SJCRH30 (cell line): Measurements from ENCODE around the gene RASSF6. TPM values are rescaled to one million over a fixed set of nuclear protein-coding genes. Genes with fewer than 3 reads are reported as not detected.
A peak's percentile ranks its signal among the peaks of the same experiment; 100 is the strongest.
"Not testable (repeated sequence)": the region's sequence is repeated elsewhere in the genome, so short reads cannot be mapped to it uniquely, and the experiment has no call there.

Experiments used
- DNase-seq, 2 experiments: peaks; one replicate each; pipeline ENCODE4 v3.0.0-alpha.2; 2015 to 2020
- H3K27ac ChIP-seq: fragments of 250-450 bp; sonication (Bioruptor Pico); 2 replicates; pipeline ENCODE4 v1.5.1; 2020; ENCODE audit warnings: mild to moderate bottlenecking, moderate library complexity
- H3K27me3 ChIP-seq: fragments of 250-450 bp; sonication (Bioruptor Pico); 2 replicates; pipeline ENCODE4 v1.5.1; 2020; ENCODE audit warnings: mild to moderate bottlenecking, moderate library complexity
- H3K36me3 ChIP-seq: fragments of 250-450 bp; sonication (Bioruptor Pico); 2 replicates; pipeline ENCODE4 v1.5.1; 2020; ENCODE audit warnings: mild to moderate bottlenecking, moderate library complexity
- H3K4me1 ChIP-seq: fragments of 250-450 bp; sonication (Bioruptor Pico); 2 replicates; pipeline ENCODE4 v1.5.1; 2020; ENCODE audit warnings: mild to moderate bottlenecking, moderate library complexity
- H3K4me3 ChIP-seq: fragments of 250-450 bp; sonication (Bioruptor Pico); 2 replicates; pipeline ENCODE4 v1.5.1; 2020; ENCODE audit warnings: mild to moderate bottlenecking, moderate library complexity
- H3K9me3 ChIP-seq: fragments of 250-450 bp; sonication (Bioruptor Pico); replicated peaks from 2 replicates; pipeline ENCODE4 v1.5.1; 2020; ENCODE audit warnings: mild to moderate bottlenecking, moderate library complexity
- total RNA-seq: library from RNA; depleted of rRNA; stranded (reverse); fragments of >200 nt; shearing (Covaris generic); gene quantifications from 2 replicates; pipeline ENCODE4 v1.2.3, GENCODE V29; 2014

The RASSF6 gene
- total RNA-seq, 1 experiment from 2014 or later = 0.08 TPM

GRCh38 chr4:73575660-73576059 lies 44.6 kb downstream of the RASSF6 start:
- no peak overlapping the region for H3K27ac ChIP-seq
- no peaks in the 10 kb centered on the region for H3K9me3 ChIP-seq
- H3K36me3 ChIP-seq = no peaks in the 10 kb centered on the region
- no peak overlapping the region for H3K4me3 ChIP-seq
- DNase-seq = no peak
- no peaks in the 10 kb centered on the region for H3K27me3 ChIP-seq
- H3K4me1 ChIP-seq = no peaks in the 10 kb centered on the region

GRCh38 chr4:73573794-73574528 lies 46.3 kb downstream of the RASSF6 start:
- DNase-seq = peak; percentile 79 to 92
- Histone ChIP-seq H3K9me3 (no peaks in the 10 kb centered on the region), H3K4me1 (no peaks in the 10 kb centered on the region)

GRCh38 chr4:73550865-73551264 lies 69.4 kb downstream of the RASSF6 start:
- H3K27me3 ChIP-seq, H3K36me3 ChIP-seq, H3K4me3 ChIP-seq: not testable (repeated sequence)

More at GRCh38 chr4:73573794-73574528, 46.3 kb downstream of the RASSF6 start:
- Histone ChIP-seq H3K27me3 (no peaks in the 10 kb centered on the region), H3K27ac (no peak overlapping the region), H3K36me3 (no peaks in the 10 kb centered on the region), H3K4me3 (no peak overlapping the region)

GRCh38 chr4:73544620-73545019 lies 75.6 kb downstream of the RASSF6 start:
- no peak overlapping the region for H3K4me3 ChIP-seq
- DNase-seq = no peak
- H3K4me1 ChIP-seq = no peaks in the 10 kb centered on the region
- no peak overlapping the region for H3K27ac ChIP-seq
- H3K27me3 ChIP-seq = no peaks in the 10 kb centered on the region
- no peaks in the 10 kb centered on the region for H3K36me3 ChIP-seq
- peaks cover 3% of the 10 kb centered on the region; the same call in 1 of the 2 replicates for H3K9me3 ChIP-seq

More at GRCh38 chr4:73550865-73551264, 69.4 kb downstream of the RASSF6 start:
- not testable (repeated sequence) for H3K27ac ChIP-seq, DNase-seq, H3K4me1 ChIP-seq, H3K9me3 ChIP-seq

GRCh38 chr4:73541251-73541650 lies 79.0 kb downstream of the RASSF6 start:
- Histone ChIP-seq H3K27me3 (no peaks in the 10 kb centered on the region), H3K27ac (no peak overlapping the region), H3K4me3 (no peak overlapping the region), H3K9me3 (0 out of 2 replicates have a peak, but pooled peaks cover 3% of the 10 kb centered on the region), H3K36me3 (no peaks in the 10 kb centered on the region), H3K4me1 (0 out of 2 replicates have a peak, but pooled peaks cover 4% of the 10 kb centered on the region)
- no peak for DNase-seq

GRCh38 chr4:73540826-73541225 lies 79.4 kb downstream of the RASSF6 start:
- H3K4me1 ChIP-seq = 0 out of 2 replicates have a peak, but pooled peaks cover 4% of the 10 kb centered on the region
- H3K4me3 ChIP-seq = no peak overlapping the region
- H3K27me3 ChIP-seq = no peaks in the 10 kb centered on the region
- no peak overlapping the region for H3K27ac ChIP-seq
- 0 out of 2 replicates have a peak, but pooled peaks cover 3% of the 10 kb centered on the region for H3K9me3 ChIP-seq
- no peak for DNase-seq
- H3K36me3 ChIP-seq = no peaks in the 10 kb centered on the region

- no peak for DNase-seq
- Histone ChIP-seq H3K4me1 (0 out of 2 replicates have a peak, but pooled peaks cover 4% of the 10 kb centered on the region), H3K36me3 (no peaks in the 10 kb centered on the region), H3K4me3 (no peak overlapping the region), H3K27ac (no peak overlapping the region), H3K27me3 (no peaks in the 10 kb centered on the region), H3K9me3 (0 out of 2 replicates have a peak, but pooled peaks cover 3% of the 10 kb centered on the region)
Measured at GRCh38 chr4:73539386-73539785, 80.8 kb downstream of the RASSF6 start.

GRCh38 chr4:73538162-73538561 lies 82.1 kb downstream of the RASSF6 start:
- H3K27me3 ChIP-seq = no peaks in the 10 kb centered on the region
- no peak overlapping the region for H3K27ac ChIP-seq
- 0 out of 2 replicates have a peak, but pooled peaks cover 3% of the 10 kb centered on the region for H3K9me3 ChIP-seq
- 0 out of 2 replicates have a peak, but pooled peaks cover 4% of the 10 kb centered on the region for H3K4me1 ChIP-seq
- H3K36me3 ChIP-seq = no peaks in the 10 kb centered on the region
- H3K4me3 ChIP-seq = no peak overlapping the region
- DNase-seq = no peak

GRCh38 chr4:73533515-73534422 lies 86.5 kb downstream of the RASSF6 start:
- H3K4me3 ChIP-seq = no peak overlapping the region

GRCh38 chr4:73528171-73528570 lies 92.1 kb downstream of the RASSF6 start:
- Histone ChIP-seq H3K4me3 (no peak overlapping the region), H3K36me3 (no peaks in the 10 kb centered on the region), H3K9me3 (no peaks in the 10 kb centered on the region), H3K27ac (no peak overlapping the region), H3K27me3 (no peaks in the 10 kb centered on the region), H3K4me1 (no peaks in the 10 kb centered on the region)
- no peak for DNase-seq

More at GRCh38 chr4:73533515-73534422, 86.5 kb downstream of the RASSF6 start:
- Histone ChIP-seq H3K4me1 (0 out of 2 replicates have a peak, but pooled peaks cover 4% of the 10 kb centered on the region), H3K27me3 (no peaks in the 10 kb centered on the region), H3K27ac (no peak overlapping the region), H3K36me3 (no peaks in the 10 kb centered on the region), H3K9me3 (no peaks in the 10 kb centered on the region)
- no peak for DNase-seq

- no peak overlapping the region for H3K4me3 ChIP-seq
- H3K4me1 ChIP-seq = 0 out of 2 replicates have a peak, but pooled peaks cover 5% of the 10 kb centered on the region
- no peaks in the 10 kb centered on the region for H3K27me3 ChIP-seq
- no peaks in the 10 kb centered on the region for H3K9me3 ChIP-seq
- no peak overlapping the region for H3K27ac ChIP-seq
- DNase-seq = no peak
- H3K36me3 ChIP-seq = no peaks in the 10 kb centered on the region
Measured at GRCh38 chr4:73527196-73527595, 93.0 kb downstream of the RASSF6 start.

GRCh38 chr4:73525611-73526010 lies 94.6 kb downstream of the RASSF6 start:
- H3K27ac ChIP-seq = no peak overlapping the region

GRCh38 chr4:73523126-73523525 lies 97.1 kb downstream of the RASSF6 start:
- no peaks in the 10 kb centered on the region for H3K36me3 ChIP-seq
- no peak overlapping the region for H3K4me3 ChIP-seq
- H3K27me3 ChIP-seq = no peaks in the 10 kb centered on the region
- peaks cover 15% of the 10 kb centered on the region for H3K4me1 ChIP-seq
- H3K27ac ChIP-seq = no peak overlapping the region
- no peak for DNase-seq
- no peaks in the 10 kb centered on the region for H3K9me3 ChIP-seq

More at GRCh38 chr4:73525611-73526010, 94.6 kb downstream of the RASSF6 start:
- no peaks in the 10 kb centered on the region for H3K36me3 ChIP-seq
- no peaks in the 10 kb centered on the region for H3K27me3 ChIP-seq
- no peak overlapping the region for H3K4me3 ChIP-seq
- H3K9me3 ChIP-seq = no peaks in the 10 kb centered on the region
- peaks cover 13% of the 10 kb centered on the region for H3K4me1 ChIP-seq
- no peak for DNase-seq
